Dermis microvascular lymphatic vessel endothelial cell (primary cell): ENCODE data around the gene SASH3. TPM values are rescaled to one million over a fixed set of nuclear protein-coding genes. Genes with fewer than 3 reads are reported as not detected.

Experiments
- total RNA-seq: library from RNA; depleted of rRNA; stranded (reverse); fragments of >200 nt; gene quantifications from 2 replicates; pipeline ENCODE4 v1.2.1, GENCODE V29; 2014

SASH3 gene
- total RNA-seq, 1 donor from 2014 or later, result not detected

Other genes starting within 250 kb of the SASH3 start
- 10.1 and 14.5 TPM in 2 replicates for gene OCRL, start 239.7 kb upstream of the SASH3 start, total RNA-seq
- gene APLN, start 125.0 kb upstream of the SASH3 start, total RNA-seq, result 13.9 and 19.3 TPM in 2 replicates
- gene XPNPEP2, start 41.0 kb upstream of the SASH3 start, total RNA-seq, result not detected in 2 replicates
- 12.7 and 14.9 TPM in 2 replicates for gene ZDHHC9, start 63.9 kb downstream of the SASH3 start, total RNA-seq
- gene UTP14A, start 126.2 kb downstream of the SASH3 start, total RNA-seq, result 12.4 and 13.5 TPM in 2 replicates
- 1.7 and 4.2 TPM in 2 replicates for gene BCORL1, start 202.7 kb downstream of the SASH3 start, total RNA-seq